ENCODE measurements around the gene ARHGEF19.

DNA sequence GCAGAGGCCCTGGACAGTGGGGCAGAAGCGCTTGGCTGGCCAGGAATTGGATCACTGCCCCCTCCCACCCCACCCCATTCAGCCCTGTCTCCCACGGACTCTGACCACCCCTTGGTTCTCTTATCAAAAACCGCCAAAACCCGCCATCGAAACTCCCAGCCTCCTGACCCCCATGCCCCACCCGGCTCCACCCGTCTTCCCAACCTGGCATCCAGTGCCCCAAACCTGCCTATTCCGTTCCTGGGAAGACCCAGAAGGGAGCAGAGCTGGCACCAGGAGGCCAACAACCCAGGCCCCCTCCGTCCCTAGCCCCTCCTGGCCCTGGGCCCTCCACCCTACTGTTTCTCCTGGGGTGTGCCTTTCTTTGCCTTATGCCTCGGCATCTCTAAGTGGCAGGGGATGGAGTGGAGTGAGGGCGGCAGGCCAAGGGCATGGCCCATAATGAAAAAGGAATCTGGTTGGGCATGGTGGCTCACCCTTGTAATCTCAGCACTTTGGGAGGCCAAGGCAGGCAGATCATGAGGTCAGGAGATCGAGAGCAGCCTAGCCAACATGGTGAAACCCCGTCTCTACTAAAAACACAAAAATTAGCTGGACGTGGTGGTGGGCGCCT lies 40.1 kb downstream of the ARHGEF19 start:
- no peak for TF ChIP-seq CTCF (IDR thresholded peaks at IDR 0.05)
- TF ChIP-seq POLR2A (IDR thresholded peaks at IDR 0.05; ENCODE audit: low read depth), result no peak
- no peak for TF ChIP-seq EP300 (IDR thresholded peaks at IDR 0.05)
- TF ChIP-seq POLR2AphosphoS5 (IDR thresholded peaks at IDR 0.05), result no peak
